DMS79 treated with DMSO at 0.1 percent for 48 hours (cell line): ENCODE measurements around the gene SMARCC1.
"Not testable (repeated sequence)": the region's sequence is repeated elsewhere in the genome, so short reads cannot be mapped to it uniquely, and the experiment has no call there.

Source experiments
- DNase-seq: peaks from one replicate; lab custom pipeline; 2025; lab: John Stamatoyannopoulos, UW

SMARCC1 gene

GRCh38 chr3:47766186-47766585, 15.5 kb downstream of the SMARCC1 start:
- no peak for DNase-seq

GRCh38 chr3:47762233-47762632, 19.5 kb downstream of the SMARCC1 start:
- DNase-seq: no peak

GRCh38 chr3:47761046-47761445, 20.6 kb downstream of the SMARCC1 start:
- no peak for DNase-seq

GRCh38 chr3:47760207-47760606, 21.5 kb downstream of the SMARCC1 start:
- DNase-seq: not testable (repeated sequence)

GRCh38 chr3:47758261-47759025, 23.2 kb downstream of the SMARCC1 start:
- no peak for DNase-seq

- no peak for DNase-seq
These were observed 29.0 kb downstream of the SMARCC1 start for GRCh38 chr3:47752716-47753115.

- DNase-seq: not testable (repeated sequence)
These were observed 30.8 kb downstream of the SMARCC1 start for GRCh38 chr3:47750811-47751354.

GRCh38 chr3:47747558-47747957, 34.1 kb downstream of the SMARCC1 start:
- DNase-seq: no peak

GRCh38 chr3:47746264-47746663, 35.4 kb downstream of the SMARCC1 start:
- no peak for DNase-seq

GRCh38 chr3:47743855-47744254, 37.8 kb downstream of the SMARCC1 start:
- DNase-seq: no peak

- not testable (repeated sequence) for DNase-seq
These were observed 38.3 kb downstream of the SMARCC1 start for GRCh38 chr3:47743352-47743751.

GRCh38 chr3:47741925-47742324, 39.8 kb downstream of the SMARCC1 start:
- DNase-seq: no peak

- DNase-seq: no peak
These were observed 49.5 kb downstream of the SMARCC1 start for GRCh38 chr3:47732143-47732542.

GRCh38 chr3:47731061-47731460, 50.6 kb downstream of the SMARCC1 start:
- no peak for DNase-seq

GRCh38 chr3:47722859-47723258, 58.8 kb downstream of the SMARCC1 start:
- no peak for DNase-seq

GRCh38 chr3:47717448-47717847, 64.2 kb downstream of the SMARCC1 start:
- not testable (repeated sequence) for DNase-seq

GRCh38 chr3:47716656-47717055, 65.0 kb downstream of the SMARCC1 start:
- DNase-seq: no peak

- no peak for DNase-seq
These were observed 65.8 kb downstream of the SMARCC1 start for GRCh38 chr3:47715928-47716327.

- no peak for DNase-seq
These were observed 67.1 kb downstream of the SMARCC1 start for GRCh38 chr3:47714606-47715005.

- DNase-seq: no peak
These were observed 68.0 kb downstream of the SMARCC1 start for GRCh38 chr3:47713655-47714054.

- DNase-seq: no peak
These were observed 69.3 kb downstream of the SMARCC1 start for GRCh38 chr3:47712398-47712797.

GRCh38 chr3:47711596-47711995, 70.1 kb downstream of the SMARCC1 start:
- no peak for DNase-seq

GRCh38 chr3:47705391-47705790, 76.3 kb downstream of the SMARCC1 start:
- DNase-seq: no peak

- DNase-seq: no peak
These were observed 77.5 kb downstream of the SMARCC1 start for GRCh38 chr3:47704237-47704612.
